NB4 (cell line): Measurements from ENCODE around the gene RPS6KA2.

ENCODE experiments used
- DNase-seq: peaks from one replicate; pipeline ENCODE4 v3.0.0; 2010; ENCODE audit warnings: low read depth
- H3K4me3 ChIP-seq: one replicate; pipeline ENCODE4 v1.5.1; 2011; ENCODE audit warnings: mild to moderate bottlenecking, low read depth, low read length, moderate library complexity
- CTCF ChIP-seq: IDR thresholded peaks from one replicate; pipeline ENCODE4 v1.5.1; 2012; ENCODE audit warnings: low read depth, low read length
- MAX ChIP-seq: IDR thresholded peaks from 2 replicates; pipeline ENCODE4 v1.6.1; 2011; ENCODE audit warnings: low read depth, low read length
- MYC ChIP-seq: IDR thresholded peaks from 2 replicates; pipeline ENCODE4 v1.6.1; 2011; ENCODE audit warnings: low read depth, low read length
- POLR2A ChIP-seq: IDR thresholded peaks from 2 replicates; pipeline ENCODE4 v1.6.1; 2011; ENCODE audit warnings: mild to moderate bottlenecking; ENCODE audit not compliant: insufficient read length; ENCODE audit errors: extremely low read depth

RPS6KA2 gene

GRCh38 chr6:166544296-166544605 lies 82.8 kb downstream of the RPS6KA2 start:
- H3K4me3 ChIP-seq = no peak overlapping the region
- TF ChIP-seq POLR2A (no peak), MYC (no peak), MAX (no peak), CTCF (no peak)
- DNase-seq = no peak

GRCh38 chr6:166543603-166544295 lies 83.3 kb downstream of the RPS6KA2 start:
- H3K4me3 ChIP-seq = no peak overlapping the region
- DNase-seq = no peak
- no peak for TF ChIP-seq MAX
- no peak for TF ChIP-seq POLR2A
- TF ChIP-seq CTCF = no peak
- no peak for TF ChIP-seq MYC

- TF ChIP-seq CTCF (no peak), MAX (no peak), POLR2A (no peak), MYC (no peak)
- no peak overlapping the region for H3K4me3 ChIP-seq
- DNase-seq = no peak
Observed at GRCh38 chr6:166542580-166542912, 84.5 kb downstream of the RPS6KA2 start.

- H3K4me3 ChIP-seq = no peak overlapping the region
- TF ChIP-seq MAX (no peak), MYC (no peak), CTCF (no peak), POLR2A (no peak)
- DNase-seq = no peak
Observed at GRCh38 chr6:166541876-166542579, 85.0 kb downstream of the RPS6KA2 start.

GRCh38 chr6:166541366-166541765 lies 85.7 kb downstream of the RPS6KA2 start:
- H3K4me3 ChIP-seq = peak overlapping the region; percentile 12
- no peak for DNase-seq
- TF ChIP-seq POLR2A (no peak), MYC (no peak), MAX (no peak), CTCF (no peak)
